GM12891 (cell line): ENCODE results near the gene CDH4.

Experiments used
- DNase-seq: peaks from one replicate; pipeline ENCODE4 v3.0.0; 2011; ENCODE audit warnings: low spot score; ENCODE audit not compliant: insufficient read length
- FAIRE-seq: peaks from 2 replicates; lab custom pipeline; 2011; peaks lifted over from hg19 to GRCh38; lab: Jason Lieb, UNC
- PAX5 ChIP-seq: IDR thresholded peaks from 2 replicates; pipeline ENCODE4 v1.6.1; 2011; ENCODE audit warnings: low read length, moderate library complexity, mild to moderate bottlenecking; ENCODE audit not compliant: insufficient read depth, severe bottlenecking
- POLR2A ChIP-seq: IDR thresholded peaks from 2 replicates; pipeline ENCODE4 v1.6.1; 2011; ENCODE audit warnings: low read depth, low read length, control low read depth
- POLR2AphosphoS5 ChIP-seq: IDR thresholded peaks from 2 replicates; pipeline ENCODE4 v1.6.1; 2011; ENCODE audit warnings: low read depth, low read length, control low read depth
- POU2F2 ChIP-seq: IDR thresholded peaks from 2 replicates; pipeline ENCODE4 v1.6.1; 2011; ENCODE audit warnings: low read depth, mild to moderate bottlenecking, control low read depth, low read length, moderate library complexity
- SPI1 ChIP-seq: IDR thresholded peaks from 2 replicates; pipeline ENCODE4 v1.6.1; 2011; ENCODE audit warnings: low read depth, low read length, control low read depth
- TAF1 ChIP-seq: IDR thresholded peaks from 2 replicates; pipeline ENCODE4 v1.6.1; 2011; ENCODE audit warnings: low read depth, low read length, control low read depth

Gene CDH4

GRCh38 chr20:61989741-61990140, 737.7 kb downstream of the CDH4 start:
- no peak for FAIRE-seq

More at GRCh38 chr20:61989741-61990140, 737.7 kb downstream of the CDH4 start:
- TF ChIP-seq POLR2A, result no peak
- no peak for TF ChIP-seq TAF1
- TF ChIP-seq POLR2AphosphoS5, result no peak
- TF ChIP-seq SPI1, result no peak
- no peak for TF ChIP-seq POU2F2
- no peak for TF ChIP-seq PAX5
- DNase-seq, result no peak
